Stimulated activated CD8-positive, alpha-beta memory T cell treated with anti-CD3 and anti-CD28 coated beads, Interleukin-2, amount 100 ng/mL, for 1 hour (primary cell): ENCODE results near the gene FGD5.

Experiments used
- DNase-seq, 2 donors: peaks; one replicate each; pipeline ENCODE4 v3.0.0-alpha.2; 2020; ENCODE audit warnings: low read depth in 2 of 2

Gene FGD5

DNA sequence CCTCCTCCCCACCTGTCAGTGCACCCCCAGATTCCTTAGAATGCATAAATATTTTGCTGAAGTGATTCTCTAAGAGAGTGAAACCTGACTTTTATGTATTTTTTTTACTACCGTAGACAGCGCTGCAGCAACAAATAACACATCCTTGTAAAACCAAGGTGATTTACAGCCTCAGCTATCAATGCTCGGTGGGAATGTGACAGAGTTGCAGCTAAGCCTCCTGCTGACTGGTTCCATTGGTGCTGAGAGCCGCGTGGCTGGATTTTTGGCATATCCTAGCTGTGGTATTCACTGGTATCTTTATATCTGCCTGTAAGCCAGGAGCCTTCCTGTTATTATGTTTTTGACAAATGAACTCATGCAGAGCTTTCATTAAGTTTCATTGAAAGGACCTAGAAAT lies 11.0 kb downstream of the FGD5 start:
- DNase-seq = no peak

GRCh38 chr3:14831916-14832450 lies 13.2 kb downstream of the FGD5 start:
- DNase-seq = no peak

- DNase-seq = no peak
These were observed 14.4 kb downstream of the FGD5 start for GRCh38 chr3:14832975-14833722.

GRCh38 chr3:14834121-14834520 lies 15.4 kb downstream of the FGD5 start:
- no peak for DNase-seq

- DNase-seq = no peak
These were observed 16.2 kb downstream of the FGD5 start for GRCh38 chr3:14834807-14835466.

- DNase-seq = no peak
These were observed 17.3 kb downstream of the FGD5 start for GRCh38 chr3:14836049-14836468.

DNA sequence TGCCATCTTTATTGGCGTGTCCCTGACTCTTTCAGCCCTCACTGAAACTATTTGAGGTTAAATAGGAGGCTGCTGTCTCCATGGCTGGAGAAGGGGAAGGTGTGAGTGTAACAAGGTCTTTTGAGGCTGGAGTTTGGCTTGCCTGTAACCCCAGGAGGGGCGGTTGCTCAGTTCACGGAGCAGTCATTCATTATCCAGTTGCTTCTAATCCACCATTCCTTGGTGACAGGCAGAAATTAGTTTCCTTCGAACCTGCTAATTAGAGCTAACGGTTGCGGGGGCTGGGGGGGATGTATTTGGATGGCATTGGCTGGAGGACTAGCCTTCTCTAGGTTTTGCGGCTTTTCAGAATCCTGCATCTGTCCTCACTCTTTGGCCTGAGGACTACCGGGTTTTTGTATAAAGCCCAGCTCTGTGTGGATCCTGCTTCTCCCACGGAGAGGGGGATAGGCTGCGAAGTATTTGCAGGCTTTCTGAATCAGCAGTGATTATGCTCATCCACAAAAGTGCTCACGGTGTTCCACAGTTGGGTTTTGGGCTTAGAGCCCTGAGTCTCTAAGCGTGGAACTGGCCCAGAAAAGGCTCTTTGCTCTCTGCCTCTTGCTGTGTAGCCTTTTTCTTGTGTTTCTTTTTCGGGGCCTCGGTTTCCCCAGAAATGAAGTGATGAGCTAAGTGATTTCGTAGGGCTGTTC lies 18.6 kb downstream of the FGD5 start:
- DNase-seq = no peak

DNA sequence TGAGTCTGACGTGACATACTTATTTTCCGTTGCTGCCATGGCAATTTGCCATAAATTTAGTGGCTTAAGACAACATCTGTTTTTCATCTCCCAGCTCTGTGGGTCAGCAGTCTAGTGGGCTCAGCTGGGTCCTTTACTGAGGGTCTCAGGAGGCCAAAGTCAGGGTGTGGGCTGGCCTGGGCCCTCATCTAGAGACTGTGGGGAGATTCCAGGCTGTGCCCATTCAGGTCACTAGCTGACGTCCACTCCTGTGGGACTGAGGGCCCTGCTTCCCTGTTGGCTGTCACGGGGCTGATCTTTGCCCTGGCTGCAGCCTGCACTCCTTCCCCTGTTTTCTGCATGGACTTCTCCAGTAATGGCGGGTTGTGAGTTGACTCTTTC lies 19.1 kb downstream of the FGD5 start:
- DNase-seq = no peak

- no peak for DNase-seq
These were observed 20.5 kb downstream of the FGD5 start for GRCh38 chr3:14839236-14839635.

- no peak for DNase-seq
These were observed 23.1 kb downstream of the FGD5 start for GRCh38 chr3:14841836-14842235.

DNA sequence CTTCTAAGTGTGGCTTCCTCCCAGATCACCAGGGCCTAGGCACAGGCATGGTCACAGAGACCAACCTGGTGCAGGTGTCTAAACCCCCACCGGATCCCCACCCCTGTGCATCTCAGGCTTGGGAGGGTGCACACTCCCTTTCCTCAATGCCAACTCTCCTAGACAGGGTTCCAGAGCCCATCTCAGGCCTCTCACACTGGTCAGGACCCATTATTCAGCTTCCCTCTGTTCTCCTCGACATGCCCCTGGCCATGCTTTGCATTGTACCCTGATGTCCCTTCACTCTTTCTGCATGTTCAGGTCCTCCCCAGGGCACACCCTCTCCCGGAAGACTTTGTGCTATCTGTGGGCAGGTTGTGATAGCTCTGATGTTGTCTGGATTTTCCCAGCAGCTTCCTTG lies 23.5 kb downstream of the FGD5 start:
- DNase-seq = no peak

DNA sequence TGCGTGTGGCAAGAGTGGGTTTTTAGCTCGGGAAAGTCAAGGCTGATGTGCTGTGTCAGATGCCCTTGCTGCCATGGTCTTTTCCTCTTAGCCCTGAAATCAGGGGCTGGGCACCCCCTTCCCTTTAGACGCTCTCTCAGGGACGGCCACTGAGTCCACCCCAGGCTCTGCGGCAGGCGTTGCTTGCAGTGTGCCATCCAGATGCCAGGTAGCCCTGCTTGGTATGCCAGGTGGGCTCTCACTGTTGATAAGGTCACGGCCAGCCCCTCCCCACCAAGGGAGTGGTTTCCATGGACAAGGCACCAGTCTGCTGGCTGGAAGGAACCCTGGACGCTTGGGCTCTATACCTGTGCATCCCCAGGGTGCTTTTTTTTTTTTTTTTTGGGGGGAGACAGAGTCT lies 24.6 kb downstream of the FGD5 start:
- no peak for DNase-seq

GRCh38 chr3:14844386-14845170 lies 25.8 kb downstream of the FGD5 start:
- no peak for DNase-seq

GRCh38 chr3:14845180-14845579 lies 26.4 kb downstream of the FGD5 start:
- DNase-seq = no peak

DNA sequence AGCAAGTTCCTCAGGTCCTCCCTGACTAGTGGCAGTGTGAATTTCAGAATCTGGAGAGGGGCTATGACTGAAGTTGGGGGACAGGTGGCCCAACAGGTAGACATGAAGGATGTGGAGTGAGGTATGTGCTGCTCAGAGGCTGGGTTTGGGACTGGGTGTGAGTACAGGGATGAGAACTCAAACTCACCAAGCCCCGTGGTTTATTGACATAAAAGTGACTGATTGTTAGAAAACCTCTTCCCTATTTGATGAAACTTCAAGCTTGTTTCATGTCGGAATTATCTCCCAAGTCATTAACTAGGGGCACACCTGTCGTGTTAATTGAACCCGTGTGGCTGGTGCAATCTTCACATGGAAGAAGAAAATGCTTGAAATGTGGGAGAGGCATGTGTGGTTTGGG lies 27.1 kb downstream of the FGD5 start:
- DNase-seq = no peak

- no peak for DNase-seq
These were observed 27.6 kb downstream of the FGD5 start for GRCh38 chr3:14846226-14846880.

DNA sequence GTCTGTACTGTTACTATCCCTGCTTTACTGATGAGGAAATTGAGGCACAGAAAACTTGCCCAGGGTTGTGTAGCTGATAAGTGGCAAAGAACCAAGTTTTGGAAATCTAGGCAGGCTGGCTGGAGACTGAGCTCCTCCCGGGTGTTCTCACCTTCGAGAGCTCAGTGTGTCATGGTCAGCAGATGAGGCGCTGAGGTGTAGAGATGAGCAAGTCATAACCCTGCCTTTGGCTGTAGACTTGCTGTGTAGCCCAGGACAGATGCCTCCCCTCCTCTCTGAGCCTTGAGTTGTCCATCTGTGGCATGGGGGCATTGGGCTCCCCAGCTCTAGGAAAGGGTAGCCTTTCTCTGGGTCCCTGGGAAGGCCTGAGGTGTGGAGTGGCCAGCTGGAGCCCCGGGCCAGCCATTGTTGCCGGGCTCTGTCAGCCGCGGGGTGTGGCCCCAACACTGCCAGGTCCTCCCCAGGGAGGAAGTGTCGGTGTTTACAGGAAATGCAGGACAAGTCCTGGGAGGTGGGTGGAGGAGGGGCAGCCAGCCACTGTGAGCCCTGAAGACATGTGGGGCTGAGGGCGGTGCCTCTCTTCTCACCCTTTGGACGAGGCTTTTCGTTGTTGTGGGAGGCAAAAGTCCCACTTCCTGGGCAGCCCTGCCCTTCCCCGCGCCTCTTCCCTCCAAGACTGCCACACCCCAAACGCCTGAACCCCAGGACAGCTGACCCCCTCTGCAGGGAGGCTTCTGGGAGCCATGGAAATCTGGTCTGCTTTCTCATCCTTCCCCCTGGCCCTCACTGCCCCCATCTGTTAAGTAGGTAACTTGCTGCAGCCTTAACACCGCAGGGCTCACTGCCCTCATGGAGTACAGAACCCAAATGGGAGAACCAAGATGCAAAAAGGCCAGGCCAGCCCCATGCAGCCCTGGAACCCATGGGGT lies 29.1 kb downstream of the FGD5 start:
- no peak for DNase-seq

DNA sequence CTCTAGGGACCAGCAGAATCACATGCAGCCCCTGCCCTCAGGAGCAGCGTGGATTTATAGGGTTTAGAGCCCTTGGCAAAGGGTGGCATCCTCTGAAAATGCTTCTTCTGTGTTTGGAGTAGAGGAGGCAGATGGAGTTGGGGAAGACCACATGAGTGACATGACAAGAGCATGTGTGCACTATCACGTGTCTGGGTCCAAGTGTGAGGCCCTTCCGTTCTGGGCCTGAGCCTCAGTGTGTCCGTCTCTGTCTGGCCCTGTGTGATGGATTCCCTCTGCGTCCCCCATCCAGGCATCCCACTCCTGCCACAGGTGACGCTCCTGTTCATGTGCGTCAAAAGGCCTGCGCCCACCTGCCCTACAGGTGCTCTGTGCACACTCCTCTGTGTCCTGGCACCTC lies 30.1 kb downstream of the FGD5 start:
- DNase-seq = no peak

DNA sequence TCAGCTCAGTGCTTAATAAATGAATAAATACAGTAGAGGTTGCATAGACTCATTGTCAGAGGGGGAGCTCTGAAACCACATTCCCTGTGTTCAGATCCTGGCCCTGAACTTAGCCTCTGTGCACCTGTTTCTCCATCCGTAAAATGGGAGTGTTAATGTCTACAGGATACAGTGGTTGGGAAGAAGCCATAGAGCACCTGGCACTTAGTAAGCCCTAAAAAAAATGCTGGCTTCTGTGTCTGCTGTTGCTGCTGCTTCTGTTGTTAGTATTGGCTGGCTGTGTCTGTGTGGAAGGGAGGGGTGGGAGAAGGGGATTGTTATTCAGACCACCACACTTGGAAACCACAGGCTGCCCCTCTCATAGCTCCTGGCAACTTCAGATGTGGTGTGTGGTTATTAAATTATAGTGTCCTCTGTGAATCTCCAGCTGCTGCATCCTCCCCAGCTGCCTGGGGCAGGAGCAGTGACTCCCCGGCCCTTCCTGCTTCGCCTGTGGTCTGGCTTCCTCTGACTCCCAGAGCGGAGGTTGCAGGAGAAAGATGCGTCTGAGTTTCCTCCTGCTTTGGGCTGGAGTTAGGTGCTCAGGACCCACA lies 31.0 kb downstream of the FGD5 start:
- DNase-seq = no peak

DNA sequence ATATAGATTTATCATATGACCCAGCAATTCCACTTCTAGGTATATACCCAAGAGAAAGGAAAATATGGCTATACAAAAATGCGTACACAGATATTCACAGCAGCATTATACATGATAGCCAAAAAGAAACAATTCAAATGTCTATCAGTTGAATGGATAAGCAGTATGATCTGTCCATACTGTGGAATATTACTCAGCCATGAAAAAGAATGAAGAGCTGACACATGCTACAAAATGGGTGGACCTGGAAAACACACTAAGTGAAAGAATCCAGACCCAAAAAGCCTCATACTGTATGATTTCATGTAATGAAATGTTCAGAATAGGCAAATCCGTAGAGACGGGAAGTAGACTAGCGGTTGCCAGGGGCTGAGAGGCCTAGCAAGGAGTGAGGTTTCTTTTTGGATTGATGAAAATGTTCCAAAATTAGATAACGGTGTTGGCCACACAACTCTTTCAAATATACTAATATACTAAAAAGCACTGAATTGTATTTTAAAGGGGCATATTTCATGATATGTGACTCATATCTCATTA lies 33.4 kb downstream of the FGD5 start:
- no peak for DNase-seq
